Type B pancreatic cell (in vitro differentiated cells): ENCODE data around the gene SEMA4A. TPM values are rescaled to one million over a fixed set of nuclear protein-coding genes. Genes with fewer than 3 reads are reported as not detected.
"Not testable (repeated sequence)": the region's sequence is repeated elsewhere in the genome, so short reads cannot be mapped to it uniquely, and the experiment has no call there.

Experiments
- DNase-seq: peaks from one replicate; pipeline ENCODE4 v3.0.0; 2021; ENCODE audit warnings: mixed read lengths; ENCODE audit not compliant: unreplicated experiment; ENCODE audit errors: extremely low spot score
- H3K27ac Mint-ChIP-seq: 2 replicates; pipeline ENCODE4 v1.8.0; 2021; ENCODE audit warnings: mild to moderate bottlenecking, mixed read lengths
- H3K27me3 Mint-ChIP-seq: 2 replicates; pipeline ENCODE4 v1.8.0; 2021; ENCODE audit warnings: mixed read lengths
- H3K36me3 Mint-ChIP-seq: 2 replicates; pipeline ENCODE4 v1.8.0; 2021; ENCODE audit warnings: mixed read lengths
- H3K4me1 Mint-ChIP-seq: one replicate; pipeline ENCODE4 v1.8.0; 2021; ENCODE audit warnings: mixed read lengths; ENCODE audit not compliant: unreplicated experiment
- H3K4me3 Mint-ChIP-seq: 2 replicates; pipeline ENCODE4 v1.8.0; 2021; ENCODE audit warnings: mild to moderate bottlenecking, mixed read lengths
- H3K9me3 Mint-ChIP-seq: 2 replicates; pipeline ENCODE4 v1.8.0; 2021; ENCODE audit warnings: mixed read lengths
- CTCF ChIP-seq: fragments of 200-600 bp; sonication (generic); conservative IDR thresholded peaks from 2 replicates; pipeline ENCODE4 v1.5.0; 2021; ENCODE audit warnings: antibody characterized with exemption, mild to moderate bottlenecking
- total RNA-seq: library from RNA; stranded (reverse); gene quantifications from 2 replicates; pipeline ENCODE4 v1.2.1, GENCODE V29; 2021; ENCODE audit warnings: low replicate concordance

SEMA4A gene
- total RNA-seq, 1 donor from 2014 or later, result 7.1 TPM

GRCh38 chr1:156211243-156211642, 57.9 kb downstream of the SEMA4A start:
- H3K36me3 Mint-ChIP-seq, result peaks cover 23% of the 10 kb centered on the region

GRCh38 chr1:156212130-156212529, 58.7 kb downstream of the SEMA4A start:
- Mint-ChIP-seq H3K4me1 (peaks cover 4% of the 10 kb centered on the region), H3K9me3 (no peaks in the 10 kb centered on the region), H3K27ac (peak overlapping the region; percentile 100), H3K36me3 (peaks cover 23% of the 10 kb centered on the region), H3K27me3 (no peaks in the 10 kb centered on the region), H3K4me3 (peak overlapping the region; percentile 98)
- TF ChIP-seq CTCF, result no peak
- no peak for DNase-seq

More at GRCh38 chr1:156211243-156211642, 57.9 kb downstream of the SEMA4A start:
- Mint-ChIP-seq H3K4me3 (peak overlapping the region; percentile 25), H3K9me3 (no peaks in the 10 kb centered on the region), H3K4me1 (peaks cover 4% of the 10 kb centered on the region), H3K27me3 (no peaks in the 10 kb centered on the region), H3K27ac (peak overlapping the region; percentile 100)
- TF ChIP-seq CTCF, result no peak
- DNase-seq, result no peak

- DNase-seq, result peak; percentile 96
- Mint-ChIP-seq H3K9me3 (no peaks in the 10 kb centered on the region), H3K36me3 (peaks cover 26% of the 10 kb centered on the region), H3K27me3 (no peaks in the 10 kb centered on the region), H3K4me3 (peak within 1 kb of the TSS; percentile 98), H3K4me1 (peaks cover 4% of the 10 kb centered on the region), H3K27ac (peak within 1 kb of the TSS; percentile 100)
- TF ChIP-seq CTCF, result no peak
These were observed 59.7 kb downstream of the SEMA4A start, which contains the start of gene PMF1 for GRCh38 chr1:156212833-156213643. PMF1 (plus strand) TSS chr1:156213007; CDS start chr1:156213016, 9 bp downstream.

GRCh38 chr1:156213644-156213966, 60.2 kb downstream of the SEMA4A start:
- H3K27me3 Mint-ChIP-seq, result no peaks in the 10 kb centered on the region

GRCh38 chr1:156214024-156214748, 60.8 kb downstream of the SEMA4A start:
- H3K36me3 Mint-ChIP-seq, result peaks cover 20% of the 10 kb centered on the region
- no peaks in the 10 kb centered on the region for H3K27me3 Mint-ChIP-seq
- H3K4me1 Mint-ChIP-seq, result peaks cover 4% of the 10 kb centered on the region
- H3K4me3 Mint-ChIP-seq, result peak overlapping the region; percentile 91
- no peaks in the 10 kb centered on the region for H3K9me3 Mint-ChIP-seq
- peak overlapping the region; percentile 95 for H3K27ac Mint-ChIP-seq
- no peak for DNase-seq
- TF ChIP-seq CTCF, result no peak

More at GRCh38 chr1:156213644-156213966, 60.2 kb downstream of the SEMA4A start:
- no peak for DNase-seq
- Mint-ChIP-seq H3K36me3 (peaks cover 23% of the 10 kb centered on the region), H3K9me3 (no peaks in the 10 kb centered on the region), H3K4me1 (peaks cover 4% of the 10 kb centered on the region), H3K4me3 (peak overlapping the region; percentile 98), H3K27ac (peak overlapping the region; percentile 100)
- no peak for TF ChIP-seq CTCF

- not testable (repeated sequence) for H3K27me3 Mint-ChIP-seq, H3K27ac Mint-ChIP-seq, H3K4me1 Mint-ChIP-seq, DNase-seq, H3K9me3 Mint-ChIP-seq, H3K4me3 Mint-ChIP-seq
- peaks cover 23% of the 10 kb centered on the region for H3K36me3 Mint-ChIP-seq
These were observed 63.1 kb downstream of the SEMA4A start for GRCh38 chr1:156216361-156217086.
